Tibial nerve (tissue), 4 donors: Measurements from ENCODE around the gene RASAL2. TPM values are rescaled to one million over a fixed set of nuclear protein-coding genes. Genes with fewer than 3 reads are reported as not detected.
A peak's percentile ranks its signal among the peaks of the same experiment; 100 is the strongest.

Source experiments
- DNase-seq, 2 donors: peaks; one replicate each; pipeline ENCODE4 v3.0.0-alpha.2; 2019; ENCODE audit warnings: low spot score in 2 of 2
- H3K27ac ChIP-seq, 4 donors: fragments of 200-600 bp; sonication (generic) in 3 of 4; one replicate each; pipeline ENCODE4 v1.5.1; 2017 to 2019; ENCODE audit warnings: mild to moderate bottlenecking in 1 of 4
- H3K27me3 ChIP-seq, 2 donors: fragments of 200-600 bp; sonication (generic) in 1 of 2; one replicate each; pipeline versions ENCODE4 v1.5.1 to v1.6.0; 2017 to 2019
- H3K36me3 ChIP-seq, 3 donors: fragments of 200-600 bp; sonication (generic); one replicate each; pipeline ENCODE4 v1.5.1; 2018 to 2019
- H3K4me1 ChIP-seq, 4 donors: fragments of 200-600 bp; sonication (generic) in 3 of 4; one replicate each; pipeline ENCODE4 v1.5.1; 2017 to 2019
- H3K4me3 ChIP-seq, 4 donors: fragments of 200-600 bp; sonication (generic) in 3 of 4; one replicate each; pipeline ENCODE4 v1.5.1; 2017 to 2019; ENCODE audit warnings: mild to moderate bottlenecking in 1 of 4, moderate library complexity in 1 of 4
- H3K9me3 ChIP-seq, 4 donors: fragments of 200-600 bp; sonication (generic) in 3 of 4; one replicate each; pipeline ENCODE4 v1.5.1; 2017 to 2019
- EP300 ChIP-seq, 2 donors: sonication (generic); formaldehyde crosslinking; IDR thresholded peaks; one replicate each; pipeline ENCODE4 v1.6.1; 2017; ENCODE audit warnings: antibody characterized with exemption in 2 of 2, mild to moderate bottlenecking in 1 of 2
- POLR2A ChIP-seq, 2 donors: fragments of 450-650 bp; IDR thresholded peaks; one replicate each; pipeline ENCODE4 v1.6.1; 2017; ENCODE audit warnings: antibody characterized with exemption in 2 of 2, mild to moderate bottlenecking in 2 of 2, moderate library complexity in 2 of 2
- WGBS, 2 donors: methylation state at CpG; one replicate each; pipeline ENCODE4 v1.1.5; 2018; 5-methylcytosine and 5-hydroxymethylcytosine counted together
- total RNA-seq, 4 donors: library from RNA; depleted of rRNA; stranded (reverse); fragments of >200 nt; gene quantifications; one replicate each; pipeline ENCODE4 v1.1.0, GENCODE V29; 2016
- TF ChIP-seq, protein P1 (sequence below), 5 experiments: fragments of 200-600 bp in 3 of 5; fragments of 450-650 bp in 2 of 5; sonication (generic) in 3 of 5; IDR thresholded peaks; one replicate each; pipeline ENCODE4 v1.5.1; 2016 to 2019; ENCODE audit warnings: antibody characterized with exemption in 5 of 5, mild to moderate bottlenecking in 3 of 5, moderate library complexity in 2 of 5

Gene RASAL2
- total RNA-seq, 4 donors from 2014 or later: 40.5 to 44.8 (median 43.0) TPM

DNA sequence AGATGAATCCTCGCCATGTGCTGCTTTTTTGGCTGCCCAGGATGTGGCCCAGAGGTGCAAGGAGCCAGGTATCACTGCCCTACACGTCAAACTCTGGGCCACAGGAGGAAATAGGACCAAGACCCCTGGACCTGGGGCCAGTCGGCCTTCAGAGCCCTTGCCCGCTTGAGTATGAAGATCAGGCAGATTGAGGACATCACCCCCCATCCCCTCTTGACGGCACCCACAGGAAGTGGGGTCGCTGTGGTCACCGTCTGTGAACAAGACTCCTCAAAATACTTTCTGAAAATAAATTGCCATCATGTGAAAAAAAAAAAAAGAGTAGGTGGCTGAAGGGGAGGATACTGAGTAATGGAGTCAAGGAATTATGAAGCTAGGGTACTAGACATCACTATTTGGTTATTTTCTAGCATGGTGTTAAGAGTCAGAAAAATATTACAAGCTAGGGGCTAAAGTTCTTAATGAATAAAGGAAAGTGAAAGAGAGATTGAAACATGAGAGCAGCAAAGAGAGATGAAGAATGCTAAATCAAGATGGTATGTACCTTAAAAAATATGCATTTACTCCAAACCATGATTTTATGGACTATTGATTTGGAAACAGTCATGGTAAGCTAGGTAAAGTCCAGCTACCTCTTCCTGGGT is 318.0 kb downstream of the RASAL2 start:
- Histone ChIP-seq H3K27ac (no peak overlapping the region), H3K4me1 (peaks cover 0 to 6% (median 0%) of the 10 kb centered on the region in 4 donors), H3K4me3 (no peak overlapping the region), H3K9me3 (peaks cover 0 to 31% (median 1%) of the 10 kb centered on the region in 4 donors), H3K36me3 (no peaks in the 10 kb centered on the region), H3K27me3 (no peaks in the 10 kb centered on the region)
- DNase-seq: no peak
- WGBS, 2 donors: 72 to 81% methylated on average over 7 of the region's 7 CpGs
- TF ChIP-seq POLR2A (IDR thresholded peaks at IDR 0.05) (no peak), EP300 (IDR thresholded peaks at IDR 0.05) (no peak)
- TF ChIP-seq, protein P1, sequence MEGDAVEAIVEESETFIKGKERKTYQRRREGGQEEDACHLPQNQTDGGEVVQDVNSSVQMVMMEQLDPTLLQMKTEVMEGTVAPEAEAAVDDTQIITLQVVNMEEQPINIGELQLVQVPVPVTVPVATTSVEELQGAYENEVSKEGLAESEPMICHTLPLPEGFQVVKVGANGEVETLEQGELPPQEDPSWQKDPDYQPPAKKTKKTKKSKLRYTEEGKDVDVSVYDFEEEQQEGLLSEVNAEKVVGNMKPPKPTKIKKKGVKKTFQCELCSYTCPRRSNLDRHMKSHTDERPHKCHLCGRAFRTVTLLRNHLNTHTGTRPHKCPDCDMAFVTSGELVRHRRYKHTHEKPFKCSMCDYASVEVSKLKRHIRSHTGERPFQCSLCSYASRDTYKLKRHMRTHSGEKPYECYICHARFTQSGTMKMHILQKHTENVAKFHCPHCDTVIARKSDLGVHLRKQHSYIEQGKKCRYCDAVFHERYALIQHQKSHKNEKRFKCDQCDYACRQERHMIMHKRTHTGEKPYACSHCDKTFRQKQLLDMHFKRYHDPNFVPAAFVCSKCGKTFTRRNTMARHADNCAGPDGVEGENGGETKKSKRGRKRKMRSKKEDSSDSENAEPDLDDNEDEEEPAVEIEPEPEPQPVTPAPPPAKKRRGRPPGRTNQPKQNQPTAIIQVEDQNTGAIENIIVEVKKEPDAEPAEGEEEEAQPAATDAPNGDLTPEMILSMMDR (IDR thresholded peaks at IDR 0.05): no peak

DNA sequence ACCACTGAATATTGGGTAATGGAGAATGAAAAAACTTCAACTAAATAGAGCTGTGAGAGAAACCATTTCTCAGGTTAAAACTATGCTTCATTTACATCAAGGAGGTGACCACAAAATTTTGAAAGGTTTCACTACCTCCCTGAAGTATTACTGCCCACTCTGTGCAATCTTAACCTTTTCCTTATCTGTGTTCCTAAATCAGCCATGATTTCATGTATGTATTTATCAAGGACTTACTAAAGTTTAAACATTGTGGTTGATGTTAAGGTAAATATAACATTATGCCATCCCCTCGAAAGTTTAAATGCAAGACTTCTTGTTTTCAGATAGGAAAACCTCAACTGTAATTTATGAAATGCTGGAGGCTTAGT is 318.5 kb downstream of the RASAL2 start:
- Histone ChIP-seq H3K36me3 (no peaks in the 10 kb centered on the region), H3K27me3 (no peaks in the 10 kb centered on the region), H3K9me3 (peaks cover 0 to 31% (median 1%) of the 10 kb centered on the region in 4 donors), H3K4me3 (no peak overlapping the region), H3K4me1 (peaks cover 0 to 3% (median 0%) of the 10 kb centered on the region in 4 donors), H3K27ac (no peak overlapping the region)
- DNase-seq: no peak
- TF ChIP-seq, protein P1 (IDR thresholded peaks at IDR 0.05): no peak
- TF ChIP-seq POLR2A (IDR thresholded peaks at IDR 0.05) (no peak), EP300 (IDR thresholded peaks at IDR 0.05) (no peak)
- WGBS, 2 donors: 84 to 86% methylated on average over 1 of the region's 1 CpG

DNA sequence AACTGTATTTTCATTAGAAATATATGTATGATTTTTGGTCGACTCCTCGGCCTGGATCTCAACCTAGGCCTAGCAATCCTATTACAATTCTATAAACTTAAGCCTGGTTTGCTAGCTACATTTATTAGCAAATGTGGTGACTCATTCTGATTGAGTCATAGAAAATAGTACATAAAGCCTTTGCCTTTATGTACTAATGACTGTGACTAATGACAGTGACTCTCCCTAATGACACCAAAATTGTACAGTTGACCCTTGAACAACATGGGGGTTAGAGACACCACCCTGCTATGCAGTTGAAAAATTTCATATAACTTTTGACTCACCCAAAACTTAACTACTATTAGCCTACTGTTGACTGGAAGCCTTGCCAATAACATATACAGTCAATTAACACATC is 324.0 kb downstream of the RASAL2 start:
- 86 to 90% methylated on average over 2 of the region's 2 CpGs for WGBS, 2 donors
- TF ChIP-seq, protein P1 (IDR thresholded peaks at IDR 0.05): no peak
- TF ChIP-seq EP300 (IDR thresholded peaks at IDR 0.05) (no peak), POLR2A (IDR thresholded peaks at IDR 0.05) (no peak)
- H3K36me3 ChIP-seq: no peaks in the 10 kb centered on the region

DNA sequence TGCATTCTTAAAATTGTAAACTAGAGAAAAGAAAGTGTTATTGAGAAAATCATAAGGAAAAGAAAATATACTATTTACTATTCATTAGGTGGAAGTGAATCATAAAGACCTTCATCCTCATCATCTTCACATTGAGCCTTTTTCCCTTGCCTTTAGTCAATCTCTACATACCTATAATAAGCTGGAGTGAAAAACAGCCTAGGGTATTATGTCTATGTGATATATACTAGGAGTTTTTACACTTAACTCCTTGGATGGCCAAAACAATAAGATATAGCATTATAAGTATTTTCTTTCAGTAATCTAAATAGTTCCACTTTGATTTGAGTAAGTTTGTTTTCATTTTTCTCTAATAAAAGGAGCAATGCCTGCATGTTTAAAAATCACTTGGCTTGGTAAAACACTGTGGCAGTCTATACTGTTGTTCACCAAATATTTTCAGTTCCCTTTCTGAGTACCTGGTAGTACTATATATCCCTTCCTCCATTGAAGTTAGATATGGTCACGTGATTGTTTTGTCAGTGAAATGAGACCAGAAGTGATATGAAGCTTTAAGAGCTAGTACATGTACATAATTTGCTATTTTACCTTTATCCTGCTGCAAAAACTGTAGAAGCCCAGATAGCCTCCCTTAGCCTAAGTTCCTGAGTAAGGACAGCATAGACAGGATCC is 324.5 kb downstream of the RASAL2 start:
- Histone ChIP-seq H3K4me3 (no peak overlapping the region), H3K27me3 (no peaks in the 10 kb centered on the region), H3K36me3 (no peaks in the 10 kb centered on the region), H3K9me3 (peaks cover 0 to 28% (median 1%) of the 10 kb centered on the region in 4 donors), H3K4me1 (no peaks in the 10 kb centered on the region), H3K27ac (peak overlapping the region in 1 of 4 donors; percentile 14)
- DNase-seq: no peak
- WGBS, 2 donors: 83 to 94% methylated on average over 1 of the region's 1 CpG
- TF ChIP-seq EP300 (IDR thresholded peaks at IDR 0.05) (no peak), POLR2A (IDR thresholded peaks at IDR 0.05) (no peak)
- TF ChIP-seq, protein P1 (IDR thresholded peaks at IDR 0.05): no peak

More for the DNA sequence above, 324.0 kb downstream of the RASAL2 start:
- Histone ChIP-seq H3K9me3 (peaks cover 0 to 31% (median 1%) of the 10 kb centered on the region in 4 donors), H3K4me3 (no peak overlapping the region), H3K27ac (no peak overlapping the region), H3K27me3 (no peaks in the 10 kb centered on the region), H3K4me1 (no peaks in the 10 kb centered on the region)
- no peak for DNase-seq

DNA sequence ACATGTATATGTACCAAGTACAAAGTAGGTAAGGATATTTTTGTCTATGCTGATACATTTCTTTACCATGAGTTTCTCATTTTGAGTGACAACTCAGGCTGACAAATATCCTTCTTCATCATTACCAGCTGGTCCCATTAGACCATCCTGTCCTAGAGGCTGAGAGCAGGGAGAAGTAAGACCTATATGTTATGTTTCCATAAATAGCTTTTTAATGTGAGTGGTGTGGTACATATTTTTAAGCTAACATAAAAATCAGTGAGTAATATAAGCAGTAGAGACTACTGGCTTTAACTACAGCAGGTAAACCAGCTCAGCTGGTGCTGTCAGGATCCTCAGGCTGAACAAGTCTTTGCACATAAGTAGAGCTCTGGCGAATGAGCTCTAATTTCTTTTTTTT is 340.5 kb downstream of the RASAL2 start:
- H3K9me3 ChIP-seq: no peaks in the 10 kb centered on the region
- no peak overlapping the region for H3K27ac ChIP-seq
- H3K27me3 ChIP-seq: no peaks in the 10 kb centered on the region
- TF ChIP-seq EP300 (IDR thresholded peaks at IDR 0.05): no peak
- TF ChIP-seq POLR2A (IDR thresholded peaks at IDR 0.05): no peak
- TF ChIP-seq, protein P1 (IDR thresholded peaks at IDR 0.05): no peak
- H3K4me3 ChIP-seq: no peak overlapping the region
- H3K36me3 ChIP-seq: no peaks in the 10 kb centered on the region
- 78 to 92% methylated on average over 1 of the region's 1 CpG for WGBS, 2 donors
- H3K4me1 ChIP-seq: no peaks in the 10 kb centered on the region
- no peak for DNase-seq
